HG03442 (cell line): ENCODE data around the gene MED13L.

ENCODE experiments used
- ATAC-seq: cut with Tn5 transposase; IDR thresholded peaks from one replicate; pipeline ENCODE4 v1.9.1; 2021; ENCODE audit warnings: mild to moderate bottlenecking, moderate library complexity; ENCODE audit not compliant: unreplicated experiment

The MED13L gene

GRCh38 chr12:116157845-116158267 is 119.6 kb downstream of the MED13L start:
- ATAC-seq = no peak

- ATAC-seq = no peak
Measured at GRCh38 chr12:116156614-116157013, 120.9 kb downstream of the MED13L start.

- ATAC-seq = no peak
Measured at GRCh38 chr12:116155383-116155782, 122.1 kb downstream of the MED13L start.

- ATAC-seq = no peak
Measured at GRCh38 chr12:116153983-116154382, 123.5 kb downstream of the MED13L start.

- ATAC-seq = no peak
Measured at GRCh38 chr12:116153113-116153512, 124.4 kb downstream of the MED13L start.

GRCh38 chr12:116152268-116152667 is 125.2 kb downstream of the MED13L start:
- ATAC-seq = no peak

- no peak for ATAC-seq
Measured at GRCh38 chr12:116150452-116150851, 127.0 kb downstream of the MED13L start.

- no peak for ATAC-seq
Measured at GRCh38 chr12:116150001-116150400, 127.5 kb downstream of the MED13L start.

GRCh38 chr12:116148844-116149243 is 128.6 kb downstream of the MED13L start:
- ATAC-seq = no peak

- ATAC-seq = no peak
Measured at GRCh38 chr12:116146386-116146785, 131.1 kb downstream of the MED13L start.

- no peak for ATAC-seq
Measured at GRCh38 chr12:116145451-116145850, 132.0 kb downstream of the MED13L start.

- ATAC-seq = no peak
Measured at GRCh38 chr12:116144384-116144783, 133.1 kb downstream of the MED13L start.

GRCh38 chr12:116143909-116144308 is 133.6 kb downstream of the MED13L start:
- no peak for ATAC-seq

GRCh38 chr12:116142936-116143898 is 134.3 kb downstream of the MED13L start:
- ATAC-seq = no peak

GRCh38 chr12:116141833-116142162 is 135.7 kb downstream of the MED13L start:
- no peak for ATAC-seq

GRCh38 chr12:116141110-116141832 is 136.2 kb downstream of the MED13L start:
- ATAC-seq = no peak

GRCh38 chr12:116140529-116140928 is 137.0 kb downstream of the MED13L start:
- ATAC-seq = no peak

GRCh38 chr12:116138781-116139180 is 138.7 kb downstream of the MED13L start:
- no peak for ATAC-seq

- no peak for ATAC-seq
Measured at GRCh38 chr12:116138364-116138763, 139.1 kb downstream of the MED13L start.

GRCh38 chr12:116137318-116137717 is 140.2 kb downstream of the MED13L start:
- ATAC-seq = no peak

- no peak for ATAC-seq
Measured at GRCh38 chr12:116136340-116136739, 141.2 kb downstream of the MED13L start.
